AG10803 (cell line): Measurements from ENCODE around the gene FGF3.

Experiments
- DNase-seq: peaks from one replicate; pipeline ENCODE4 v3.0.0; 2010; ENCODE audit warnings: low read depth
- H3K4me3 ChIP-seq: 2 replicates; pipeline ENCODE4 v1.5.1; 2011; ENCODE audit warnings: mild to moderate bottlenecking, low read length, control low read depth
- CTCF ChIP-seq: conservative IDR thresholded peaks from 2 replicates; pipeline ENCODE4 v1.5.1; 2011; ENCODE audit warnings: mild to moderate bottlenecking, low read length, control low read depth, inconsistent platforms

The FGF3 gene

GRCh38 chr11:69864686-69865661 lies 45.8 kb upstream of the FGF3 start:
- no peak for DNase-seq
- no peak for TF ChIP-seq CTCF

DNA sequence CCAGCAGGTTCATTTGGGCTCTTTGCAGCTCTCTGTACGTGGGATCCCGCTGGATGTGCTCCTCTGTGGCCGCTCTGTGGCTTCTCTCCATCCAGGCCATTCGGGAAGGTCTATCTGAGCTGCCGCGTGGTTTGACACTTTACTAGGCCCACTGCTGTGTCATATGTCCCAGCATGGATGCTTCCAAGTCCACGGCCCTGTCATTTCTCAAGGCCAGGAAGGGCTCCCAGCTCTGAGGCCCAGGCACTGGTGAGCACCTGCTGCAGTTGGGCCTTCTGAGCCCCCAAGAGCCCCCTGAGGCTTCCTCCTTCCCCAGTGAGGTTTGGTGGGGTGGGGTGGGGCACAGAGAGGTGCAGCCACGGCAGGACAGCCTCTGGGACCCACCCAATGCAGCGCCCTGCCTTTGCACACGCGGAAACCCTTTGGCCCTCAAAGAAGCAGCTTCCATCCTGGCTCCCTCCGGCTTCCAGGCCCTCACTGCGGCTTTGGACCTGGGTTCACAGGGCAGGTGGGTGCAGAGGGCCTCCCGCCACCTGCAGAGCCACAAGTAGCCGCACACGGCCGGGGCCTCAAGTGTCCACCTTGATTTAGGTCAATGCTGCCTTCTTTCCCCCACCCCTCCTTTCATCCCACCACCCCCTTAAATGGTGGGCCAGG lies 44.5 kb upstream of the FGF3 start:
- no peak for TF ChIP-seq CTCF
- DNase-seq = no peak
- H3K4me3 ChIP-seq = no peak overlapping the region

More at GRCh38 chr11:69864686-69865661, 45.8 kb upstream of the FGF3 start:
- no peak overlapping the region for H3K4me3 ChIP-seq

DNA sequence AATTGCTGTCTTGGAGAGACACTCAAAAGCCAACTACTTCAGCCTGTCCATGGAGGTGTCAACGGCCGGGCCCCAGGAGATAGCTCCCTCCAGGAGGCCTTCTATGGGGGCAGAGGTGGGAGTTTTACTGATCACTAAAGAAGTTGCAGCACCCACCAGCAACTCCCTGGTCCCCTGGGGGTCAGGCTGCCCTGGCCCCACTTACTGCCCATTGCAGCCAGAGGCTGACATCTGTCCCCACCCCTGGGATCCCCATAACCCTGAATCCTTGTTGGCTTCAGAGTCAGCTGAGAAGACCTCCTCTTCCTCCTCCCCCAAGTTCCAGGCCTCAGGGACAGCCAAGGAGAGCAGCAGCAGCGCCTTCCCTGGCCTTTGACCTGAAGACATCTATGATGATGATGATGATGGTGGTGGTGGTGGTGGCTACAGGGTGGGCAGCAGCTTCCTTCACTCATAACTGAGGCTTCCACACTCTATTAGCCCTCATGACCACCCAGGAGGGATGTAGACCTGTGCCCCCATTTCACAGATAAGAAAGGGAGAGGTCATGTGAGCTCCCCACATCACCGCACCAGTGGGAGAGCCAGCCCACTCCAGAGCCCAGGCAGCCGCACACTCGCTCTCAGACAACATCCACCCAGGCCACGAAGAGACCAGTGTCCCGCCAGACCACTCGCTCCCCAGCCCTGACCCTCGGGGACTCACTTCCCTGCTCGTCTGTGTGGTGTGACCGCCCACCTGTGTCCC lies 43.8 kb upstream of the FGF3 start:
- no peak for DNase-seq
- no peak for TF ChIP-seq CTCF
- H3K4me3 ChIP-seq = no peak overlapping the region

GRCh38 chr11:69862331-69862771 lies 43.1 kb upstream of the FGF3 start:
- no peak overlapping the region for H3K4me3 ChIP-seq
- no peak for TF ChIP-seq CTCF
- no peak for DNase-seq

DNA sequence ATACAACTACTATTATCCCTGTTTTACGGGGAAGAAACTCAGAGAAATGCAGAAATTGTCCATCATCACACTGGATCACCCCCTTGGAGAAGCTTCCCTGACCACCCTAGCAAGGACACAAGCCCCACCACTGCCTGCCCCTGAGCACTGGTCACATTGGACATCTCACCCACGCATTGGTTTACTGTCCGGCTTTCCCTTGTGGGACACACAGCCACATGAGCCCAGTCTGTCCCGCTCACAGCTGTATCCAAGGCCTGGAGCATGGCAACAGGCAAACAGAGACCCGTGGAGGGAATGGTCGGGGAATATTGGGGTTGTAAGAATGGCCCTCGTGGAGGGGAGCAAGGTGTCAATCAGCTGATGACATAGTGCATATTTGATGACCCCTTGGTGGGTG lies 42.7 kb upstream of the FGF3 start:
- no peak for TF ChIP-seq CTCF
- DNase-seq = no peak
- H3K4me3 ChIP-seq = no peak overlapping the region

DNA sequence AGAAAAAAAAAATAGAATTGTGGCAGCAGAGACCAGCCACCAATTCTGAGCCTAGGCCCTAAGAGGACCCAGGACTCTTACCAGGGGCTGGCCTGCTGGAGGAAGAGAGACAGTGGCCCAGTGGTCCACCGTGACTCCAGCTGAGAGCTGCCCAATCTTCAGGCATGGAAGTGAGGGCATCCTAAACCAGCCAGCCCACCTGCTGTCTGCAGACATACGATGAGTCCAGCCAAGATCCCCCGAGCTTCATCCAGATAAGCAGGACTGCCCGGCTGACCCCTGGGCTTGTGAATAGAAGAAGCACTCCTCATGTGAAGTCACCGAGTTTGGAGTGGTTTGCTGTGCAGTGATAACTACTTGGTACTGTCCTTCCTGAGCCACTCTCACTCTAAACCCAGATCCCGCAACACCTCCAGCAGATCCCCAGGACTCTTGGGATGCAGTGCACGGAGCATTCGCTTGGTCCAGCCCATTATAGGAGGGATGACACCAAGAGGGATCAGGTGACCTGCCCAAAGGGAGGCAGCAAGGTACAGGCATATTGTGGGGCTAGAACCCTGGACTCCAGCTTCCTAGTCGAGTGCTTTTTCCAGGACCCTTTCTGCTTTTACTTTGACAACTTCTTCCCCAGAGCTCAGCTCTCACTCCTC lies 41.7 kb upstream of the FGF3 start:
- no peak for TF ChIP-seq CTCF
- DNase-seq = no peak
- no peak overlapping the region for H3K4me3 ChIP-seq
